A673 (cell line): Measurements from ENCODE around the gene GMDS. TPM values are rescaled to one million over a fixed set of nuclear protein-coding genes. Genes with fewer than 3 reads are reported as not detected.

Experiments
- BruUV-seq: library from RNA; stranded (reverse); fragments of 400-500 nt; replicated peaks from 2 replicates; lab custom pipeline; 2021; lab: Mats Ljungman, UMichigan
- CTCF ChIA-PET: fragments of 300-600 bp; sonication (Branson Sonifier 250); formaldehyde crosslinking; loops from one replicate; lab custom pipeline; 2022; ENCODE audit warnings: antibody characterized with exemption; lab: Charles Lee
- POLR2A ChIA-PET: fragments of 300-600 bp; sonication (Branson Sonifier 250); formaldehyde crosslinking; loops from one replicate; lab custom pipeline; 2022; ENCODE audit warnings: antibody characterized with exemption; ENCODE audit not compliant: low non-redundant PET; lab: Charles Lee
- DNase-seq: peaks from one replicate; pipeline ENCODE4 v3.0.0-alpha.2; 2015; ENCODE audit warnings: low spot score
- H3K27ac ChIP-seq: fragments of 200-600 bp; sonication (generic); 2 replicates; pipeline ENCODE4 v1.5.1; 2016; ENCODE audit warnings: mixed run types, low read depth, mild to moderate bottlenecking, mixed read lengths, antibody characterized with exemption, low read length; ENCODE audit not compliant: poor library complexity, severe bottlenecking
- H3K27me3 ChIP-seq: fragments of 200-600 bp; sonication (generic); replicated peaks from 2 replicates; pipeline ENCODE4 v1.6.1; 2017; ENCODE audit warnings: mixed run types, low read depth, mild to moderate bottlenecking, mixed read lengths, antibody characterized with exemption, low read length; ENCODE audit not compliant: insufficient read depth, poor library complexity
- H3K36me3 ChIP-seq: fragments of 200-600 bp; sonication (generic); 2 replicates; pipeline ENCODE4 v1.6.1; 2016; ENCODE audit warnings: mixed run types, mild to moderate bottlenecking, mixed read lengths, antibody characterized with exemption, low read length; ENCODE audit not compliant: insufficient read depth, poor library complexity, severe bottlenecking
- H3K4me1 ChIP-seq: fragments of 200-600 bp; sonication (generic); 2 replicates; pipeline ENCODE4 v1.6.1; 2017; ENCODE audit warnings: mixed run types, mild to moderate bottlenecking, mixed read lengths, antibody characterized with exemption, low read length; ENCODE audit not compliant: insufficient read depth, poor library complexity, severe bottlenecking
- H3K4me3 ChIP-seq: fragments of 200-600 bp; sonication (generic); 2 replicates; pipeline ENCODE4 v1.5.1; 2016; ENCODE audit warnings: low read depth, mixed run types, mild to moderate bottlenecking, mixed read lengths, low read length; ENCODE audit not compliant: poor library complexity, severe bottlenecking
- H3K9me3 ChIP-seq: fragments of 200-600 bp; sonication (generic); 2 replicates; pipeline ENCODE4 v1.6.1; 2016; ENCODE audit warnings: mixed run types, low read depth, mild to moderate bottlenecking, mixed read lengths, antibody characterized with exemption, low read length; ENCODE audit not compliant: poor library complexity, severe bottlenecking
- EZH2 ChIP-seq: fragments of 200-600 bp; sonication (generic); IDR thresholded peaks from 2 replicates; pipeline ENCODE4 v1.6.1; 2017; ENCODE audit warnings: borderline replicate concordance, low read depth, mild to moderate bottlenecking, mixed read lengths, antibody characterized with exemption, low read length; ENCODE audit not compliant: poor library complexity, severe bottlenecking
- intact Hi-C: fragments of 100-400 bp; cut with micrococcal nuclease; formaldehyde crosslinking; loops from one replicate; pipeline ENCODE4 v1.10.0; 2022; ENCODE audit not compliant: unreplicated experiment
- total RNA-seq: library from RNA; stranded (reverse); gene quantifications from 2 replicates; pipeline ENCODE4 v1.2.3, GENCODE V29; 2021
- TF ChIP-seq, protein P1 (sequence below): fragments of 300-800, 200-600 bp; sonication (generic); conservative IDR thresholded peaks from 2 replicates; pipeline ENCODE4 v1.5.1; 2017; ENCODE audit warnings: low read depth, mild to moderate bottlenecking, antibody characterized with exemption, low read length, moderate library complexity, mixed read lengths

The GMDS gene
- total RNA-seq, 1 experiment from 2014 or later = 15.2 TPM

DNA sequence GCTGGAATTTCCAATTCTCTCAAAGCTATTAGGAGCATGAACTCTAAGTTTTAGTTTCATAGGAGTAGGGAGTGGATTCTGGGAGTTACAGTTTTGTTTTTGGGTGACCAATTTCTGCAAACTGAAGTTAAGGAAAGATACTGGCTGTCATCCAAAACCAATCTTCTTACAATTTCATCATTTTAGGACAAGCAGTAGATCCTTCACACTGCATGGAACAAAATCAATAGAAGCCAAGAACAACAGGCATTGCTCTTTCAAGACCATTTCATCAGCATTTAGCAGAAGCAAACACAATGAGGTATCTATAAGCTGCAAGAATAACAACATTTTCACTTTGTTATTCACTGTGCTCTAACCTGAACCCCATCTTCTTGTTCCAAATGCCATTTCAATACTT lies 173.0 kb downstream of the GMDS start:
- Histone ChIP-seq H3K4me1 (no peaks in the 10 kb centered on the region), H3K9me3 (no peaks in the 10 kb centered on the region), H3K27ac (no peak overlapping the region), H3K36me3 (no peaks in the 10 kb centered on the region), H3K27me3 (no peaks in the 10 kb centered on the region), H3K4me3 (no peak overlapping the region)
- DNase-seq = no peak
- intact Hi-C loops = no loop called here
- ChIA-PET POLR2A (no interaction called here), CTCF (no interaction called here)
- no TSS peak for BruUV-seq
- TF ChIP-seq, protein P1, sequence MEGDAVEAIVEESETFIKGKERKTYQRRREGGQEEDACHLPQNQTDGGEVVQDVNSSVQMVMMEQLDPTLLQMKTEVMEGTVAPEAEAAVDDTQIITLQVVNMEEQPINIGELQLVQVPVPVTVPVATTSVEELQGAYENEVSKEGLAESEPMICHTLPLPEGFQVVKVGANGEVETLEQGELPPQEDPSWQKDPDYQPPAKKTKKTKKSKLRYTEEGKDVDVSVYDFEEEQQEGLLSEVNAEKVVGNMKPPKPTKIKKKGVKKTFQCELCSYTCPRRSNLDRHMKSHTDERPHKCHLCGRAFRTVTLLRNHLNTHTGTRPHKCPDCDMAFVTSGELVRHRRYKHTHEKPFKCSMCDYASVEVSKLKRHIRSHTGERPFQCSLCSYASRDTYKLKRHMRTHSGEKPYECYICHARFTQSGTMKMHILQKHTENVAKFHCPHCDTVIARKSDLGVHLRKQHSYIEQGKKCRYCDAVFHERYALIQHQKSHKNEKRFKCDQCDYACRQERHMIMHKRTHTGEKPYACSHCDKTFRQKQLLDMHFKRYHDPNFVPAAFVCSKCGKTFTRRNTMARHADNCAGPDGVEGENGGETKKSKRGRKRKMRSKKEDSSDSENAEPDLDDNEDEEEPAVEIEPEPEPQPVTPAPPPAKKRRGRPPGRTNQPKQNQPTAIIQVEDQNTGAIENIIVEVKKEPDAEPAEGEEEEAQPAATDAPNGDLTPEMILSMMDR = no peak
- TF ChIP-seq EZH2 = no peak

DNA sequence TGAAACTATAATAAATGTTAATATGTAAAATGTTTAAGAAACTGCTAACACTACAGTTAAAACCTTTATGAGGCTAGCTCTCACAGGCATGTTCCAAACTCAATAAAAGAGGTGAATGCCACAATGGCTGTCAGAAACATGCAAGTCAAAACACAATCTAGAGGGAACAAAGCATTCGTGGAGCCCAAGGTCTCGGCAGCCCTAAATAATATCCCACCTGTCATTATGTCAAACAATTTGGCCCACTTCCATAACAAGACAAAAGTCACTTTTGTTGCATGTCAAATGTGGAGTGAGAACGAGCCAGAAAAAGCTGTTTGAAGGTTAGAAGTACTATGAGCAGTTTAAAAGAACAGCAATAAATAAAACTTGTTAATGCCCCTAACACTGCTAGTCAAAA lies 181.9 kb downstream of the GMDS start:
- DNase-seq = no peak
- BruUV-seq = no TSS peak
- no peaks in the 10 kb centered on the region for H3K4me1 ChIP-seq
- H3K27me3 ChIP-seq = no peaks in the 10 kb centered on the region
- no peak overlapping the region for H3K27ac ChIP-seq
- intact Hi-C loops = no loop called here
- no peak overlapping the region for H3K4me3 ChIP-seq
- TF ChIP-seq, protein P1 = no peak
- no peak for TF ChIP-seq EZH2
- POLR2A ChIA-PET = interaction anchor here (0.7 kb wide), 1 partner anchor 24 kb away, joined by 4 read pairs; no protein-coding TSS in a partner anchor
- no peaks in the 10 kb centered on the region for H3K9me3 ChIP-seq
- CTCF ChIA-PET = no interaction called here
- no peaks in the 10 kb centered on the region for H3K36me3 ChIP-seq

DNA sequence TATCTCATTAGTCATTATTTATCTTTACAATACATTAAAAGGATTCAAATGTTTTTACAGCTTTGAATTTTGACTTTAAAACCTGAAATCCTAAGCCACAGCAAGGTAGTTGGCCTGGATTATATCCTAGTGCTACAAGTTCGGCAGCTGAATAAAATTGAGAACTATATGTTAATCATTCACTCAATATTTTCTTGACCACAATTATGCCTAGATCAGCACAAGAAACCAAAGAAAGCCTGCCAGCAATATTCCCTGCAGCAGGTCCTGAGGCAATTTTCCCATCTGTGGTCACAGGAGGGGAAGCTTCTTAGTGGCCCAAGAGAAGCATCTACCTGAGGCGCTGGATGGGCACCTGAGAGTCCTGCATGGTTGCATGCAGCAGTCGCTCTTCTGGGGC lies 183.5 kb downstream of the GMDS start:
- TF ChIP-seq EZH2 = no peak
- TF ChIP-seq, protein P1 = no peak
- H3K9me3 ChIP-seq = no peaks in the 10 kb centered on the region
- DNase-seq = no peak
- POLR2A ChIA-PET = no interaction called here
- no peaks in the 10 kb centered on the region for H3K4me1 ChIP-seq
- no peaks in the 10 kb centered on the region for H3K36me3 ChIP-seq
- intact Hi-C loops = no loop called here
- CTCF ChIA-PET = no interaction called here
- H3K27me3 ChIP-seq = no peaks in the 10 kb centered on the region
- H3K27ac ChIP-seq = no peak overlapping the region
- H3K4me3 ChIP-seq = no peak overlapping the region
- BruUV-seq = no TSS peak
